Left hindlimb (tissue), 1 donor: ENCODE results near the gene CCDC106.
A peak's percentile ranks its signal among the peaks of the same experiment; 100 is the strongest.

Experiments
- DNase-seq: peaks from one replicate; pipeline ENCODE4 v3.0.0-alpha.2; 2018

The CCDC106 gene

DNA sequence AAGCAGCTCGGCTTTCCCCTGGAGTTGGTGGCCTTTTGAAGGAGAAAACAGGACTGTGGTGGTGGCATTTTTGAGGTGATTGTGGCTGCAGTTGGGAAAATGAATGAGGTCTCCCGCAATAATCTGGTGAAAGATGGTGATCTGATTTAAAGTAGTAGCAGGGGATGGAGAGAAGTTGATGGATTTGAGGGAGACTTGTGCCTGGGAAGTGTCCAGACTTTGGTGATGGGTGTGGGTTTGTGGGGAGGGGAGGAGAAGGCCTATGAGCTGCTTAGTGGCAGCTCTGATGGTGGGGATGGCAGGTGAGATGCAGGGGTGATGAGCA lies 23.0 kb downstream of the CCDC106 start:
- DNase-seq = no peak

DNA sequence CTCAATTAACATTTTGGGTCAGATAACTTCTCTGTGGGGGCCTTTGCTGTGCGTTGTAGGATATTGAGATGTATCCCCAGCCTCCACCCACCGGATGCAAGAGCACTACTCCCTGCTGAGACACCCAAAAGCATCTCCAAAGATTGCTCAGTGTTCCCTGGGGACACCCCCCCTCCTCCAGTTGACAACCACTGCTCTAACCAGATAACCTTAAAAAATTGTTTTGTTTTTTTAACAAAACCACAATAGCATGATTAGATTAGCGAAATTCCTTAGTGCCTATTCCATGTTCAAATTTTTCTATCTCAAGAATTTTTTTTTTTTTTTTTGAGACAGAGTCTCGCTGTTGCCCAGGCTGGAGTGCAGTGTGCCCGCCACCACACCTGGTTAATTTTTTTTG lies 24.4 kb downstream of the CCDC106 start:
- DNase-seq = no peak

DNA sequence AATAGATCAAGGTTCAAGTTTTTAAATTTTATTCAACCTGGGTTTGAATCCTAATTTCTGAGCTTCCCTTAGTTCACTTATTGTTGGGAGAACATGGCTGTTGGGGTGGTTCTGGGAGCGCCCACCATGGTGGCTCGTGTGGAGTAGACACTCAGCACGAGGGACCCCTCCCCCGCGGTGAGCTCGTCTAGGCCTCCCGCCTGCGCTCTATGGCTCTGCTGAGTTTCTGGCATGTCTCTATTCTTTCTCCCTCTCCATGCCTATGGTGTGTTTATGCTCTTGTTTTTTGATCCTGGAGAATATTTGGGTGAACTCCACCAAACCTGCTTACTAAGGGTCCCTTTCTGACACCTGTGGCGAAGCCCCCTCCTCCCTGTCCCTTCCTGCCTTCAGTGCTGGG lies 25.5 kb downstream of the CCDC106 start:
- DNase-seq = no peak

- DNase-seq = no peak
Observed at GRCh38 chr19:55673889-55674288, 25.9 kb downstream of the CCDC106 start.

GRCh38 chr19:55674459-55674840 lies 26.4 kb downstream of the CCDC106 start:
- DNase-seq = no peak

- DNase-seq = peak; percentile 97
Observed at GRCh38 chr19:55674841-55675660, 27.0 kb downstream of the CCDC106 start, which contains the start of gene EPN1. Gene EPN1 (plus strand): TSS chr19:55675226. CDS start chr19:55678628, 3,402 bp downstream.

GRCh38 chr19:55675661-55676354 lies 27.8 kb downstream of the CCDC106 start:
- DNase-seq = no peak

GRCh38 chr19:55676383-55676782 lies 28.4 kb downstream of the CCDC106 start:
- DNase-seq = no peak

- DNase-seq = no peak
Observed at GRCh38 chr19:55676889-55677505, 29.0 kb downstream of the CCDC106 start.

DNA sequence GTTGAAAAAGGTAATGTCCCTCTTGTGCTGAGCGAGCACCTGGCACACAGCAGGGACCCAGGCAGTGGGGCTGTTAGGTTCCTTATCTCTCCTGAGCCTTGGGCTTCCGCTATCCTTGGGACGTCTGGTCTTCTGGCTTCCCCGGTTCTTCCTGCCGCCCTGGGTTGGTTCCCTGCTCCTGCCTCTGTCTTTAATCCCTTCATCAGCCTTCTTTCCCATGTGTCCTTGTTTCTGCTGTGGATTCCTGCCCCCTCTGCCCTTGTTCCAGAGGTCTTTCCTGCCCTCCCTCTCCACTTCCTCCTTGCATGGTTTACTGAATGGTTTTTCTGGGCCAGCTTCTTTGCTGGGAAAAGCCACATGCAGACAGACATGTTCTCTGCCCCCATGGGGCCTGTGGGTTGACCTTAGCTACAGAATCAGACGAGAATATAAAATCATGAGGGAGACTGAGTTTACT lies 29.6 kb downstream of the CCDC106 start:
- DNase-seq = no peak

- DNase-seq = no peak
Observed at GRCh38 chr19:55678121-55678671, 30.2 kb downstream of the CCDC106 start.

GRCh38 chr19:55679343-55680257 lies 31.6 kb downstream of the CCDC106 start:
- DNase-seq = no peak

DNA sequence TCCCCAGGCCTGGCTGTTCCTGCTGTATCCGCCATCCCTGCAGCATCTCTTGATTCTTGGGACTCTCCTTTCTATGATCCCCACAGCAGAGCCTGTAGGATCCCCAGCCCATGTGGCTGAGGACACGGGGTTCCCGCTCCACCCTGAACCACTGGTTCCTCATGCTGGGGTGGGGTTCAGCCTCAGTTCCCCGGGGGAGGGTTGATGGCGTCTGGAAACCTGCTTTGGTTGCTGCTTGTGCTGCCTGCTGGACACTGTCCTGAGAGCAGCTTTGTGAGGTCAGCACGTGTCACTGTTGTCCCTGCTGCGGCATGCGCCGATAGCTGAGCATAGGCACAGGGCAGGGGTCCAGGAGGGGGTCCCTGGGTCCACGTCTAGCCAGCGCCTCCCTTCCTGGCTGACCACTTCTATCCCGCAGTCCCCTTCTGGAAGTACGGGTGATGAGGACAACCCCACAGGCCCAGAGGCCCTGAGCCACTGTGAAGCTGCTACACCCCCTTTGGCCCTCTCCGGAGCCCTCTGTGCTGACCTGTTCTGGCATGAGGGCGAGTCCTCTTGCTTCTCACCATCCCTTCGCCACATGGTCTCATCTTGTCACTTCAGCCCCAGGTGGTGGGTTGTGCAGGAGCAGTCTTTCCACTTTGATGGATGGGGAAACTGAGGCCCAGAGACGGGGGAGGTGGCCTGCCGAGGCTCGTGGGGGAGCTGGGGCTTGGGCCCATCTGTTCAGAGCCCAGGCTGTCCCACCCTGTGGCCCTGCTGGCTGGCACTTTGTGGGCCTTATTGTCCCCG lies 32.5 kb downstream of the CCDC106 start:
- DNase-seq = no peak

DNA sequence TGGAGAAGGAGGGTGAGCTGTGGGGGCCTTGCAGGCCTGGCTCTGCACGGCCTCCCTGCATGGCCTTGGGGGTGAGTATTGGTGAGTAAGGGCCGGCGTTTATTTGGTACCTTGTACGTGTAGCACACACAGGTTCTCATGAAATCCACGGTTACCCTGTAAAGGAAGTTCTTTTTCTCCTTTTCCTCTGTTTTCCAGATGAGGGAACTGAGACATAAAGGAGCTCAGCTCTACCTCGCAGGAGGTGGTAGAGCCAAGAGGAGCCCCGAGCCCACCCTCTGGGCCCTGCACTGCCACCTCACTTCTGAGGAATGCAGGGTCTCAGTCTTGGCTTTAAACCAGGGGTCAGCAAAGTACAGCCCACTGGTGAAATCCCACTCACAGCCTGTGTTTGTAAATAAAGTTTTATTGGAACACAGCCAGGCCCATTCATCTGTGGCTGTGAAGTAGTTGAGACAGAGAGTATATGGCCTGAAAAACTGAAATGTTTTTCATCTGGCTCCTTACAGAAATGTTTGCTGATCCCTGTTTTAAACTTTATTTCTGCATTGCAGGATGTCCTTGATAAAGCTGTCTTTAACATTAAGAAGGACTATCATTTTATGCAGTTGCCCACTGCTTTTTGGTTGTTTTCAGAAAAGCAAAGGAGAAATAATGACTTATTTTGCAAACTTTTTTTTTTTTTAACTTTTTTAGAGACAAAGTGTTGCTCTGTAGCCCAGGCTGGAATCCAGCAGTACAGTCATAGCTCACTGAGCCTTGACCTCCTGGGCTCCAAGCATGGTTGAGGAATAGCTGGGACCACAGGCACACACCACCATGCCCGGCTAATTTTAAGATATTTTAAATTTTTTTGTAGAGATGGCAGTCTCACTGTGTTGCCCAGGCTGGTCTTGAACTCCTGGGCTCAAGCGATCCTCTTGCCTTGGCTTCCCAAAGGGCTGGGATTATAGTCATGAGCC lies 33.4 kb downstream of the CCDC106 start:
- DNase-seq = no peak

DNA sequence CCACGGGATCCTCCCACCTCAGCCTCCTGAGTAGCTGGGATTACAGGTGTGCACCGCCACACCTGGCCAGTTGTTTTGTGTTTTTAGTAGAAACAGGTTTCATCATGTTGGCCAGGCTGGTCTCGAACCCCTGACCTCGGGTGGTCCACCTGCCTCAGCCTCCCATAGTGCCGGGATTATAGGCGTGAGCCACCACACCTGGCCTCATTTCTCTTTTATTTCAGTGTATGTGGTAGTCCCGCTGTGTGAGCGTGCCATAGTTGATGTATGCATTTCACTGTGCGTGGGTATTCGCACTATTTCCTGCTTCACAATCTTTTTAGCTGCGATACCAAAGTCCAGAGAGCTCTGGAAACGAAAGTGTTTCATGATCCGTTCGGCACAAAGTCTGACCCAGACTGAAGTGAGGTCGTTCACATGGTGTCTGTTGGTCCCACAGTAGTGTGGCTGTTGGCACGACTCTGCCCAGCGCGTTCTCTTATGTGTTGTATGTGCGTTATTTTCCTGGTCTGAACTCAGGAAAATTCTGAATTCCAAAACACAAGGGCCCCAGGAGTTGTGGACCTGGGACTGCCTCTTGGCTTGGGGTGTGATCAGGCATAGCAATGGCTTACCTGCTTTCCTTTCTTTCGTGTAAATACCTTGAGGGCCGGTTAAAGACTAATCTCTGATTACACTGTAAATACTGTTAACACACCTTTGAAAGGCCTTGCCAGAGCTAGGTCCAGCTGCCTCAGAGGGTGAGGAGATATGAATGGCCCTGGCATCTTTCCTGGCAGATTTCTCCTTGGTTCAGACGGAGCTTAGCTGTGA lies 35.6 kb downstream of the CCDC106 start:
- no peak for DNase-seq

- DNase-seq = peak; percentile 35
Observed at GRCh38 chr19:55684946-55685681, 37.1 kb downstream of the CCDC106 start.

DNA sequence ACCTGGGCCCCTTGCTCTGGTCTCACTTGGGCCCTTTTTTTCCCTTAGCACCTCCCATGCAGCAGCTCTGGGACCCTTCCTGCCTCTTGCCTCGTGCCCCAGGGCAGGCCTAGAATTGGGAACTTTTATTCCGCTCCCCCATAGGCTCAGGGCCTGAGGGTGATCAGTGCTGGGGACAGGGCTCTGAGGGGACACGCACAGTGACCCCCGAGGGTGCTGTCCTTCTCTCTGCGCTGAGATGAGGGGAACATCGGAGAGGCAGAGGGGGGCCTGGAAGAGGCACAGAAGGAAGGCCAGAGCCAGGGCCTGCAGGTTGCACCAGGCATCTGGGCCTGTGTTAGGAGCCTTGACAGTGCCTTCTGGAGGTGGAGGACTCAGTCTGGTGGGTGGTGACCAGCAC lies 37.8 kb downstream of the CCDC106 start:
- DNase-seq = peak; percentile 7

- DNase-seq = peak; percentile 28
Observed at GRCh38 chr19:55686311-55687050, 38.5 kb downstream of the CCDC106 start.
